ENCODE measurements around the gene CAMK2D. TPM values are rescaled to one million over a fixed set of nuclear protein-coding genes. Genes with fewer than 3 reads are reported as not detected.

The CAMK2D gene
- total RNA-seq, 6 donors from 2014 or later: 41.0 to 75.8 (median 51.9) TPM

DNA sequence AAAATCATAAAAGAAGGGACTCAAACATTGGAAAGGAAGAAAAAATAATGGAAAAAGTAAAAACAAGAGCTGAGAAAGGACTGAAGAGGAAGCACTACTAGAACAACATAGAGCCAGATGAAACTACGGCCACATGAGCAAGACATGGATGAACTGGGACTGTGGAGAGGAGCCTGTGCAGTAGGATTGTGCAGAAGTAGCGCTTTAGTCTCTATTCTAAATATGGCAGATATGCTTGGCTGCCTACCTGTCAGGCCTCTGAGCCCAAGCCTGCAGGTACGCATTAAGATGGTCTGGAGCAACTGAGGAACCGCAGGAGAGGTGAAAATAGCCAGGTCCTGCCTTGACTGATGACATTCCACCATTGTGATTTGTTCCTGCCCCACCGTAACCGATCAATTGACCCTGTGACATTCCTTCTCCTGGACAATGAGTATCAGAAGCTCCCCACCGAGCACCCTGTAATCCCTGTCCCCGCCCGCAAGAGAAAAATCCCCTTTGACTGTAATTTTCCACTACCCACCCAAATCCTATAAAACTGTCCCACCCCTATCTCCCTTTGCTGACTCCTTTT is 154.3 kb downstream of the CAMK2D start:
- no peak overlapping the region for H3K27ac ChIP-seq
- no peaks in the 10 kb centered on the region for H3K36me3 ChIP-seq
- H3K27me3 ChIP-seq: no peaks in the 10 kb centered on the region
- no peak for TF ChIP-seq POLR2A (IDR thresholded peaks at IDR 0.05)
- no peak for TF ChIP-seq POLR2AphosphoS5 (IDR thresholded peaks at IDR 0.05)
- TF ChIP-seq, protein P1, sequence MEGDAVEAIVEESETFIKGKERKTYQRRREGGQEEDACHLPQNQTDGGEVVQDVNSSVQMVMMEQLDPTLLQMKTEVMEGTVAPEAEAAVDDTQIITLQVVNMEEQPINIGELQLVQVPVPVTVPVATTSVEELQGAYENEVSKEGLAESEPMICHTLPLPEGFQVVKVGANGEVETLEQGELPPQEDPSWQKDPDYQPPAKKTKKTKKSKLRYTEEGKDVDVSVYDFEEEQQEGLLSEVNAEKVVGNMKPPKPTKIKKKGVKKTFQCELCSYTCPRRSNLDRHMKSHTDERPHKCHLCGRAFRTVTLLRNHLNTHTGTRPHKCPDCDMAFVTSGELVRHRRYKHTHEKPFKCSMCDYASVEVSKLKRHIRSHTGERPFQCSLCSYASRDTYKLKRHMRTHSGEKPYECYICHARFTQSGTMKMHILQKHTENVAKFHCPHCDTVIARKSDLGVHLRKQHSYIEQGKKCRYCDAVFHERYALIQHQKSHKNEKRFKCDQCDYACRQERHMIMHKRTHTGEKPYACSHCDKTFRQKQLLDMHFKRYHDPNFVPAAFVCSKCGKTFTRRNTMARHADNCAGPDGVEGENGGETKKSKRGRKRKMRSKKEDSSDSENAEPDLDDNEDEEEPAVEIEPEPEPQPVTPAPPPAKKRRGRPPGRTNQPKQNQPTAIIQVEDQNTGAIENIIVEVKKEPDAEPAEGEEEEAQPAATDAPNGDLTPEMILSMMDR (IDR thresholded peaks at IDR 0.05): no peak
- no peak for TF ChIP-seq EP300 (IDR thresholded peaks at IDR 0.05)
- no peak overlapping the region for H3K4me3 ChIP-seq
- no peak for ATAC-seq (ENCODE audit: low FRiP score in 2 of 2)
- peaks cover 0 to 5% (median 2%) of the 10 kb centered on the region in 4 donors for H3K4me1 ChIP-seq
- DNase-seq: no peak
- no peaks in the 10 kb centered on the region for H3K9me3 ChIP-seq
- 97 to 98% methylated on average over 9 of the region's 9 CpGs for WGBS, 2 donors

- TF ChIP-seq POLR2A (IDR thresholded peaks at IDR 0.05): no peak
- TF ChIP-seq, protein P1 (IDR thresholded peaks at IDR 0.05): no peak
- Histone ChIP-seq H3K27ac (no peak overlapping the region), H3K9me3 (no peaks in the 10 kb centered on the region), H3K36me3 (no peaks in the 10 kb centered on the region), H3K27me3 (no peaks in the 10 kb centered on the region), H3K4me3 (no peak overlapping the region), H3K4me1 (peaks cover 0 to 5% (median 2%) of the 10 kb centered on the region in 4 donors)
- WGBS, 2 donors: 85 to 87% methylated on average over 2 of the region's 2 CpGs
- DNase-seq: no peak
- ATAC-seq (ENCODE audit: low FRiP score in 2 of 2): no peak
These were observed 156.6 kb downstream of the CAMK2D start for GRCh38 chr4:113604955-113605354.

DNA sequence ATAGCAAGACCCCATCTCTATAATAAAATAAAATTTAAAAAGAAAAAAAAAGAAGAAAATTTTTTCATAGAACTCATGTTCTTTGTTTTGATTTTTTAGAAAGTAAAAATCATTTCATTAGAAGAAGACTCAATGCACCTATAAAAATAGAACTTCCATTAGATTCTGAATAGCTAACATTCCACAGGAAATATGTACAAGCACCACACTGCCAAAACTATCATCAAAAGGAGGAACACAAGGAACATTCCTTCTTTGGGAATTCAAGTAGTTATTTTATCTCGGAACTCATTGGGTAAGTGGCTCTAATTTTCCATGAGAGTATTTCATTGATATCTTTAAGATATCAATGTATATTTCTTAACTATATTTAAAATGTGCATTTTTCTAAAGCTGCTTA is 157.6 kb downstream of the CAMK2D start:
- DNase-seq: no peak
- WGBS, 2 donors: 54 to 62% methylated on average over 1 of the region's 1 CpG

GRCh38 chr4:113602646-113603228 is 158.8 kb downstream of the CAMK2D start:
- ATAC-seq (ENCODE audit: low FRiP score in 2 of 2): no peak
- Histone ChIP-seq H3K27me3 (no peaks in the 10 kb centered on the region), H3K4me3 (no peak overlapping the region), H3K4me1 (peaks cover 0 to 5% (median 2%) of the 10 kb centered on the region in 4 donors), H3K36me3 (no peaks in the 10 kb centered on the region), H3K27ac (no peak overlapping the region), H3K9me3 (no peaks in the 10 kb centered on the region)
- WGBS, 2 donors: 73 to 85% methylated on average over 8 of the region's 8 CpGs
- no peak for DNase-seq
- TF ChIP-seq POLR2A (IDR thresholded peaks at IDR 0.05) (no peak), POLR2AphosphoS5 (IDR thresholded peaks at IDR 0.05) (no peak), EP300 (IDR thresholded peaks at IDR 0.05) (no peak)
- TF ChIP-seq, protein P1 (IDR thresholded peaks at IDR 0.05): no peak

More for the DNA sequence above, 157.6 kb downstream of the CAMK2D start:
- Histone ChIP-seq H3K27ac (no peak overlapping the region), H3K4me3 (no peak overlapping the region), H3K27me3 (no peaks in the 10 kb centered on the region), H3K9me3 (no peaks in the 10 kb centered on the region), H3K36me3 (no peaks in the 10 kb centered on the region), H3K4me1 (peaks cover 0 to 5% (median 2%) of the 10 kb centered on the region in 4 donors)
- ATAC-seq (ENCODE audit: low FRiP score in 2 of 2): no peak
- TF ChIP-seq, protein P1 (IDR thresholded peaks at IDR 0.05): no peak
- TF ChIP-seq POLR2AphosphoS5 (IDR thresholded peaks at IDR 0.05): no peak
- no peak for TF ChIP-seq POLR2A (IDR thresholded peaks at IDR 0.05)
- TF ChIP-seq EP300 (IDR thresholded peaks at IDR 0.05): no peak

GRCh38 chr4:113601636-113602035 is 159.9 kb downstream of the CAMK2D start:
- Histone ChIP-seq H3K4me1 (peaks cover 0 to 5% (median 2%) of the 10 kb centered on the region in 4 donors), H3K27me3 (no peaks in the 10 kb centered on the region), H3K9me3 (no peaks in the 10 kb centered on the region), H3K4me3 (no peak overlapping the region), H3K27ac (no peak overlapping the region), H3K36me3 (no peaks in the 10 kb centered on the region)
- ATAC-seq (ENCODE audit: low FRiP score in 2 of 2) (no peak), DNase-seq (no peak)
- WGBS, 2 donors: 98% methylated on average over 4 of the region's 4 CpGs
- TF ChIP-seq POLR2A (IDR thresholded peaks at IDR 0.05): no peak
- TF ChIP-seq, protein P1 (IDR thresholded peaks at IDR 0.05): no peak
- TF ChIP-seq POLR2AphosphoS5 (IDR thresholded peaks at IDR 0.05): no peak
- no peak for TF ChIP-seq EP300 (IDR thresholded peaks at IDR 0.05)
